Activated CD4-positive, alpha-beta T cell treated with anti-CD3 and anti-CD28 coated beads, Interleukin-2, amount 50 U/mL, for 16 hours (primary cell): ENCODE measurements around the gene GNAL.

Experiments
- DNase-seq: peaks from one replicate; pipeline ENCODE4 v3.0.0-alpha.2; 2020

GNAL gene

DNA sequence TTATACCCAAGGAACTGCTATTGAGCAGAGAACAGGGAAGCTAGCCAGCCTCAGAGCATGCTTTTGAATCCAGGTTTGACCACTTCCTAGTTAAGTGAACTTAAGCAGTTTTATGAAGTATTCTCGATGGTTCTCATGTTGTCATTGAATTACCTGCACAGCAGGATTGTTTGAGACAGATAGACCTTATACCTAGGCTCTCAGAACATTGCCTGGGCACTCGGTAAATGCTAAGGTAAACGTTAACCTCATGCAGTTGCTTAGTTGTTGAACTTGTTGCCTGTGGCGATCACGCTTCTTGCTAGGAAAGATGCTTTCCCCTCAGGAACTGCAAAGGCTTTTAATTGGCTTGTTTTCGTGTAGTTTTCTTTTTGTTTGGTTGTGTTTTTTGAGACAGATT lies 128.2 kb downstream of the GNAL start:
- DNase-seq: no peak

DNA sequence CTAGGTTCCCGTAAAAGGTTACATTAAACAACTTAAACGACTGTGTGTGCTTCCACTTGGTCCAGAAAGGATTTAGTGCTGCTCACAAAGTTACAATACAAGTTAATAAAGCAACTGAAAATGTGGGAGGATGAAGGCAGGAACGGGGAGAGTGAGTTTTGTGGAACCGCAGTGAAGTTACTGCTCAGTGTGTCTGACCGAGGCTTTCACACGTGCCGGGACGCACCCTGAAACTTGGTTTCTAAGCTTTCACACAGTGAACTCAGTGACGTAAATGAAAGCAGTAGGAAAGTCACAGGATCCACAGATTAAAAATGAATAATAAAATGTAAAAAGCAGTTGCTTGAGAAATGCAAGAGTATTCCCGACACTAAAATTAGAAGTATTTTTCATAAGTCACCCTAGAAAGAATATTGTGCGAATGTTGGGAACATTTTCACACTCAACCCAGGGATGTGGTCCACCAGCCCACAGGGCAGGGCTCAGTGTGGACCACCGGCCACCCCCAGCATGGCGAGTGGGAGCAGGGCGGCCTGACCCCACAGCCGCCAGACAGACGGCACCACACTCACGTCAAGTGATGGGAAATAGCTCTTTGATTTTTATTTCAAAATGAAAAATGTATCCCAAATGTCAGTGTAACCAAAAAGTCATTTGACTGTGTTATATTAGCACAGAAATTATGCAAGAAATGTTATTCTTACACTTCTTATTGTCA lies 129.6 kb downstream of the GNAL start:
- no peak for DNase-seq

DNA sequence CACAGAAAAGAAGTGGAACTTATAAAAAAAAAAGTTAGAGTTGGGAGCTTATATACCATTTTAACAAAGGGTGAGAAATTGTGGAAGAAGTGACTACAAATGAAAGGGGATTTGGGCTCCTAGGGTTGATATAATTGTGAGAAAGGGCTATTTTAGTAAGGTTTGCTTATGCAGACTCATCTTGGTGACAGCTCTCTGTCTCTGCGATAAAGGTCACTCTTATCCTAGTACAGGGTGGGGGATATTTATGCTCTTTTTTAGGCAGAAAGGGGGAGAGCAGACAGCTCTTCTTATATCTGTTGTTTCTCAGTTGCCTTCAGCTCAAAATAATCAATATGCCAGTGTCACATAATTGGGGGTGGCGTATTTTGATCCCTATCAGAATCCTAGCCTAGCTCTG lies 130.9 kb downstream of the GNAL start:
- no peak for DNase-seq

DNA sequence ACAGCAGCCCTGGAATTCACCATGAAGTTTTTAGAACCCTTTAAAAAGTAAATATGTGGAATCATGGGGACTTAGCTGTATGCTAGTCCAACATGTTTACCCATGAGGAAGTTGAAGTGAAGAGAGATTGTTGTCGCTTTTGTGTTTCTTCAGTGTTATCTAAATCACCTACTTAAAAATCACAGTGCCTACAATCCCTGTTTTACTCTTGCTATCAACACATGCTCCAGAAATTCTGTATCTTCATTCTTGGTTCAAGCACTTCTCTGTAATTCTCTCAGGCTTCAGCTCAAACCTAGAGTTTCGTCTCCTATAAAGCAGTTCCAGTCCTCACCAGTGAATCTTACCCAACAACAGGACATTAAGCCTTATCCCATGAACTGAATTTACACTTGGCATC lies 131.6 kb downstream of the GNAL start:
- no peak for DNase-seq

DNA sequence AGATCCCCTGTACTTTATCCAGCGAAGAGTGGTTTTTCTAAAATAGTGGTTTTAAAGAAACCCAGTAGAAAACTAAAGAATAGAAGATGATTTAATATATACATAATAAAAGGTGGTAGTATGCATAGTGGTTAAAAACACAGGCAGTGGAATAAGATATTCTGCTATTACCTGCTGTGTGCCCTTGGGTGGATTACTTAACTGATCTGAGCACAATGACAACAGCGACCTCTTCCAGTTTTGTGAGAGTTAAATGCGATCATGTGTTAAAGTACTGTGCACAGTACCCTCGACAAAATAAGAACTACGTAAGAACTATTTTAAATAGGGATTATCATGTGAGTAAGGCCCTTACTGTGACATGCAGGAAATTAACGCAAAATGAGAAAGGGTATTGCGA lies 132.1 kb downstream of the GNAL start:
- no peak for DNase-seq

DNA sequence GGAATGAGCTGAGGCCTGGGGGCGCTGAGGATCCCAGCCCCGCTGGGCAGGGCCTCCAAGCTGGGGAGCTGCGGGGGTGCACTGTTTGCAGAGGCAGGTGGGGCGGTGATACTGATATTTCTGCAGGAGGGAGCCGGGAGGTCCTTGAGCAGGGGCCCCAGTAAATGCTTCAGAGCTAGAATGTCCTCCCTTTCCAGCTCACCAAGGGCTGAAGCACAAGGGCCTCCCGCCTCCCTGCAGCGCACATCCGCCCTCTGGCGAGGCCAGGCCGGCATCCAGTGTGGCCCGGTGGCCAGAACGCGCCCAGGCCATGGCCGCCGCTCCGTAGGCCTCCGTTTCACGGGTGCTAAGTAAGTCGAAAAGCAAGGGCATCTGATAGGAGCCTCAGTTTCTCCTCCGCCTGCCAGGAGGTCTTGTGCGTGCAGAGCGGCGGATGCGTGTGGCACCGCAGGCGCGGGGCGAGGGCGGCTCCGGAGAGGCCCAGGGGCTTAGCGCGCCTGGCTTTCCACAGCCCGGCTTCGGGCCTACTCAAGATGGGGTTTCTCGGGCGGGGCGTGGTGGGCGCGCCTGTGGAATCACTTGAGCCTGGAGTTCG lies 132.7 kb downstream of the GNAL start:
- no peak for DNase-seq

DNA sequence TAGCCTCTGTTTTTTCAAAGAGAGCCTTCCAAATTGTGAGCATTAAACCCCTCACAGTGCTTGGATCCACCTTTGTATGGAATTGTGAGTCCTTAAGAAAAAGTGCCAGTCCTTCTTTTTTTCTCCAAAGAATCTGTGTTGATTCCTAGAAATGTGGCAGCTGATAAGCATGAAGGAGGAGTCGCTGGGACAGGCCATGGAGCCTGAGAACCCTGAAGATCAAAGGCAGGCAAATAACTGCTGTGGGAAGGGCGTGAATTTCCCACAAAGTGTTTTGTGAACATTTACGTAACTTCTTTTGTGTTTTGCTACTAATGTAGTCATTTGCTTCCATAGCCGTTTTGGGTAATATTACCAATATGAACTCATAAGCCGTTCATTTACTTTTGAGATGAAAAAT lies 134.5 kb downstream of the GNAL start:
- no peak for DNase-seq

DNA sequence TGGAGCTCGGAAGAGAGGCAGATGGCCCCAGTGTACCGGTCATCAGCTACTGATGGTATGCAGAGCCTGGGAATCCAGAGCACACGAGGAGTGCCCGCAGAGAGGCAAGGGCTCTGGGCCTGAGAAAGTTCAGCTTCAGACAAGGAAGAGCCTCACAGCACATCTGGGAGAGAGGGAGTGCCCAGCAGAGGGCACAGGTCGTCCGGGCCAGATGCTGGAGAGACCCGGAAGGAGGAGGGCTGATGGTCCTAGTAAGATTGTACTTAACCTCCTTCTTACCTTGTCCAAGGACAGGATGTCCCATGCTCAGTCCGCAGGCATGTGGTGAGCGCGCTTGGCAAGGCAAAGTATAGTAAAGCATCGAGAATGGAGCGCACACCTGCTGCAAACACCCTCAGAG lies 137.8 kb downstream of the GNAL start:
- DNase-seq: no peak

DNA sequence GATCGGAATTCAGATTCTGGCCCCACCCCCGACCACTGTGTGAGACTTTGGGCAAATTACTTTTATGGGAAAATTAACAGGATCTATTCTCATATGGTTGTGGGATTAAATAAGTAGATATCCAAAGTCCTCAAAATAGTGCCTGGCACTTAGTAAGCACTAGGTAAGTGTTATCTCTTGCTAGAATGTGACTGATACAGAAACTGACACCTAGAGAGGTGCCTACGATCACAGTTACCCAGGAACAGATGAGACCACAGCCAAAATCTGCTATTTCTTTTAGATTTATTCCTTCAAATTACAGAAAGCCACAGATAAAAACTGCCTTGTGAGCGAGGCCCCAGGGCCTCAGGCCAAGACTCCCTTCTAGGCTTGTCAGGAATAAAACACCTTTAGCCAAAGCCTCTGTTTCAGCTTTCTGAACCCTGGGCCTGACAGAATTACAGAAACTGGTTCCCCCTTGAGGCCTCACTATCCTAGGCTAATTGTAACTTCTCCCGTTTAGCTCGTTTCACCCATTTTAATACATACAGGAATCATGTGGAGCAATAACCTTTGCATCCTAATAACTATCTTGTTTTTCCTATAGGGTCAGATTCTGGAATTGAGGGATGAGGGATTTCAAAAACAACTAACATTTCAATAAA lies 139.8 kb downstream of the GNAL start:
- peak; percentile 56 for DNase-seq

DNA sequence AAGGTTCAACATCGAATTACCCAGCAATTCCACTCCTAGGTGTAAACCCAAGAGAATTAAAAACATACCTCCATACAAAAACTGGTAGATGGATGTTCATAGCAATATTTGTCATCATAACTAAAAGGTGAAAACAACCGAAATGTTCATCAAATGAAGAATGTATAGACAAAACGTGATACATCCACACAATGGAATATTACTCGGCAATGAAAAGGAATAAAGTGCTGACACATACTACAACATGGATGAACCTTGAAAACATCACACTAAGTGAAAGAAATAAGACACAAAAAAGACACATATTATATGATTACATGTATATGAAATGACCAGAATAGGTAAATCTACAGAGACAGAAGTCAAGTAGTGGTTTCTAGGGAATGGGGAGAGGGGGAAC lies 141.5 kb downstream of the GNAL start:
- no peak for DNase-seq

DNA sequence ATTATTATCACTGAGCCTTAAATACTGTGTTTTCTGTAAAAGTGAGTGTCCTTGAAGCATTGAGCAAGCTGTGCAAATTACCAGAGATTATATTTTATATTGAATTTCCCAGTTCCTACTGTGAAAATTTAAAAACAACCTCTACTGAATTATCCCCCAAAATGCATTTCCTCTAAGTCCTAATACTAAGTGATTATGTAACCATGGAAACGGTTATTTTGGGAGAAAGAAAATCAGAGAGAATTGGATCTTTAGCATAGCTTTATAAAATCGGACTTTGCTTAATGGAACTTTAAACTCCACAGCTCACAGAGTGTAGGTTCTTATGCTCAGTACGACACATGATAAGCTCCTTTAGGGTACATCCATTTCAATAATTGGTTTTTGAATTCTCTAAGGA lies 142.9 kb downstream of the GNAL start:
- DNase-seq: no peak

DNA sequence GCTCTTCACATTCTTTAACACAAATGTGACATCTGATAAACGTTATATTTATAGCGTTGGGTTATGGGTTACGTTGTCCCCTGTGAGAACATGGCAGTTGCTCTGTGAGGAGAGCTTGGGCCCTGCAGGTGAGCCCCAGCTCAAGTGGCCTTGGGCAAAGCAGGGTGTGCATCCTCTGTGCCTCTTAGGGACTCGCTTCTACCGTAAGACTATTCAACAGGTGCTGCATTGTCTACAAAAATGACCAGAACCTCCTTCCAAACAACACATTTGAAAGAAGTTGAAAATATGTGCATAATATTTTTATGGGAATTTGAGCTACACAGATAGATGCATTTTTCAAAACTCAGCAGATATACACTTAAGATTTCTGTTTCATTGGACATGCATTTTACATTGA lies 145.7 kb downstream of the GNAL start:
- DNase-seq: no peak

DNA sequence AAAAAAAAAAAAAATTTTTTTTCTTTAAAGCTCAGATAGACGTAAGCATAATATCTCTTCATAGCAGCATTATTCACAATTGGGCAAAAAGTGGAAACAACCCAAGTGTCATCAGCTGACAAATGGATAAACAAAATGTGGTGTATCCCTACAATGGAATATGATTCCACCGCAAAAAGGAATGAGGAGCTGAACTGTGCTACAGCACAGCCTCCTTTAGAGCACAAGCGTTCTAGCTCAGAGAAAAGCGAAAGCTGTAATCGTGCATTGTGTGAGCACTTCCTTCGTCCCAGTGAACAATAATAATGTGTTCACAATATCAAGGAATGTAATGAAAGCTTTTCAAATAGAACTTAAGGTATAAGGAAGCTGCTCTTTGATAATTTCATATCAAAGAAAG lies 150.5 kb downstream of the GNAL start:
- no peak for DNase-seq

DNA sequence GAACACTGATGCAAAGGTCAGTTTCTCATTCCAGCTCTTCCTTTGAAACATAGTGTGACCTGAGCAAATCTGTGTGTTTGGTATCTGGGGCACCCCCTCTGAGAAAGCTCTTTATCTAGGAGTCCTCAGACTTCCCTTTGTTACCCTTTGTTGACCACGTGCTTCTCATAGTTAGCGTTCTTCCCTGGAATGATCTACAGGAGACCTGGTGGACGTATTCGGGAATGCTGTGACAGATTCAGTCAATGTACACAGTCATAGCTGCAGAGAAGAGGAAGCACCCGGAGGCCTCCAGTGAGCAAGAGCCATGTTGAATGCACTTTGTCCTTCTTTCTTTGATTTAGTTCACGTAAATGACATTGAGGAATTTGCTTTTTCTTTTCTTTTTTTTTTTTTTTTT lies 151.4 kb downstream of the GNAL start:
- DNase-seq: no peak

DNA sequence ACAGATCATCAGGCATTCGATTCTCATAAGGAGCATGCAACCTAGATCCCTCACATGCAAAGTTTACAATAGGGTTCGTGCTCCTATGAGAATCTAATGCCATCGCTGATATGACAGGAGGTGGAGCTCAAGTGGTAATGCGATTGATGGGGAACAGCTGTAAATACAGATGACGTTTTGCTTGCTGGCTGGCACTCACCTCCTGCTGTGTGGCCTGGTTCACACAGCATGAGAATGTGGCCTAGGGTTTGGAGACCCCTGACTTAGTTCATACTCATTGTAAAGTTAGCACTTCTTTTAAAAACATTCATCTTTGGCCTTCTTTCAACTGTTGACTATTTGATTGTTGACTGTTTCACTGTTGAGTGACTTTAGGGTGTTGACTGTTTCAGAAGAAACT lies 153.5 kb downstream of the GNAL start:
- no peak for DNase-seq

DNA sequence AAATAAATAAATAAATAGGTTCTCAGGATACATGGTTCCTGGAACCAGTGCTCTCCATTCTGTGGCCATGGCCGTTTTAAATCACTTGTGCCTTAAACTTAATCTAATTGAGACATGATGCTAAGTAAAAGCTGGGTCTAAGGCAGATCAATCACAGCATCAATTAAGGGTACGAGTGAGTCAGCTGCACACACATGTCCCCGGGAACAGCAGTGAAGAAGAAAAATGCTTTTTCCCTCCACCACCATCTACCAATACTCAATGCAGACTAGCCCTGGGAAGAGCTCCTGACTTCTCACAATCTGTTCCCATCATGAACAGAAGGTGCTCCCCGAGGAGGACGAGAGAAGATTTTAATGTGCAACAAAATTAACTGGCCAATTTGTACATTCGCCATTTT lies 155.4 kb downstream of the GNAL start:
- DNase-seq: no peak

DNA sequence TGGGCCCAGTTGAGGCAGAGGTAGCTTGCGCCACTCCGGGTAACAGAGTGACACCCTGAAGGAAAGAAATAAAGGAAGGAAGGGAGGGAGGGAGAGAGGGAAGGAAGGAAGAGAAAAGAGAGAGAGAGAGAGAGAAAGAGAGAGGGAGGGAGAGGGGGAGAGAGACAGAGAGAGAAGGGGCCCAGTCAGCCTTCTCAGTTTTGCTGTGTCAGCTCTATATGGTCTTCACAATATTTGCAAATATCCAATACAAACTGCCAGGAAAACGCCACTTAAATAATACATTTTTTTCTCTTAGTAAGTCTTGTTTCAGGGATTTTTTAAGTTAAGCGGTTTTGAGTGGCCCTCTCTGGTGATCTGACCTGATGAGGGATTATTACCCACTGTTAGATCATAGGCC lies 156.6 kb downstream of the GNAL start:
- DNase-seq: no peak

DNA sequence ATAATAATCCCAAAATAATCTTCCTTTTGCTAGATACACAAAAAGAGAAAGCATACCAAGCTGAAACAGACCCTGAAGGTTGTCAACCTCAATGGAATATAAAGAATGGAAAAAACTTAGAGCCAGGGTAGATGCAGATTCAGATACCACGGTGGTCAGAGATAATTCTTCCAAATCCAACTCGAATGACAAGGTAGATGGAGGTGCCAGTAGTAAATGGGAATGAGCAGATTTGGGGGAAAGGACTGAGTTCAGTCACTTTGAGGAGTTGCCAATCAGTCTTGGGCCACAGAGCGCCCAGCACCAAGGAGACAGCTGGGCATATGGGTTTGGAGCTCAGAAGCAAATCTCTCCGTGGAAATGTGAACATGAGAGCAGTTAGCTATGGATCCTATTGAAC lies 158.7 kb downstream of the GNAL start:
- no peak for DNase-seq

DNA sequence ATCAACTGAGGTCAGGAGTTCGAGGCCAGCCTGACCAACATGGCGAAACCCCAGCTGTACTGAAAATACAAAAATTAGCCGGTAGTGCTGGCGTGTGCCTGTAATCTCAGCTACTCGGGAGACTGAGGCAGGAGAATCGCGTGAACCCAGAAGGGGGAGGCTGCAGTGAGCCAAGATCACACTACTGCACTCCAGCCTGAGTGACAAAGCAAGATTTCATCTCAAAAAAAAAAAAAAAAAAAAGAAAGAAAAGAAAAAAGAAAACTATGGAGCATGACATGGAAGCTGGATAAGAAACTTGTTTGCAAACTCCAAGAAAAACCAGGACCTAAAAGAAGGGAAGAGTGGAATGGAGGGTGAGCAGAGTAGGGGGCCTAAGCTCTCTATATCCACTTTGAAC lies 160.2 kb downstream of the GNAL start:
- DNase-seq: no peak

DNA sequence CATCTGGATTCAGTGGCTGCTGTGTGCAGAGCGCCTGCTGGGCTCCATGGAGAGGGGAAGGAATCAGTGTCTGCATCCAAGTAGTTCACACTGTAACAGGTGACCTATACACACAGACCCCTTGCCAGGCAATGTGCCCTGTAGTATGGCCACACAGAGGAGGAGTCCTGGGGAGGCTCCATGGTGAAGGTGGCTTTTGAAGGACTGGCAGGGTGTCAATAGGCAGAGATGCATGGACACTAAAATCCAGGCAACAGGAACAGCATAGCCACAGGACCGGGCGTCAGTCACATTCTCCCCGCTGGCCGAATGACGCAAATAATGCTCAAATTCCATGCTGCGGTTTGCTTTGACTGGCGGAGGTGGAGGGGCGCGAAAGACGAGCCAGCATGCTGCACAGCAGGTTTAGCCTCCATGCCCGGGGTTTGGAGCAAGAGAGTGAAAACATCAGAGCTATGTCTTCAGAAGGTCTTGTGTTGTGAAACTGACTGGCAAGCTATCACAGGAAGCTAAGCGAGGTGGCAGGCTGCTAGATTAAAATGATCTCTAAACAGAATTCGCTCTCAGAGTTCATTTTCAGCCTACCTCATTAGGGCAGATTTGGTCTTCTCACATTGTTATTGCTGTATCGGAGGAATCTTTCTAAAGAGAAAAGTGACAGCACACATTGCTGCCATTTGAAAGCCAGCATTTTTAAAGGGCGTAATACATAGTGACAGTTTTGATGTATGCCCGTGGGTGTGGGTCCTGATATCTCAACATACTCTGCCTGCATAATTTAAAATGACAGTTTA lies 161.0 kb downstream of the GNAL start:
- peak; percentile 43 for DNase-seq

DNA sequence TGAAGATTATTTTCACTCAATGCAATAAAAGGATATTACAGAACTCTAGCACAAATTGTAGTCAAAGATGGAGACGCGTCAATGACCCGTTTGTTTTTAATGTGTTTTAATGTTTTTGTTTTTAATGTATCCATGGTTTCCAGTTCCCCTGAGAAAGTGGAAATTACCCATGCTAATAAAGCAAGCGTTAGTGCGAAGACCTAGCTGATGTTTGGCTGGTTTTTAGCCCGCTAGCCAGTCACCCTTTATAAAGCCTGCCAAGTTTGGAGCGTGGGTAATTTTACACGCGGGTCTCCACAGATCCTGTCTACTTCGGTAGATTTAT lies 161.7 kb downstream of the GNAL start:
- no peak for DNase-seq

DNA sequence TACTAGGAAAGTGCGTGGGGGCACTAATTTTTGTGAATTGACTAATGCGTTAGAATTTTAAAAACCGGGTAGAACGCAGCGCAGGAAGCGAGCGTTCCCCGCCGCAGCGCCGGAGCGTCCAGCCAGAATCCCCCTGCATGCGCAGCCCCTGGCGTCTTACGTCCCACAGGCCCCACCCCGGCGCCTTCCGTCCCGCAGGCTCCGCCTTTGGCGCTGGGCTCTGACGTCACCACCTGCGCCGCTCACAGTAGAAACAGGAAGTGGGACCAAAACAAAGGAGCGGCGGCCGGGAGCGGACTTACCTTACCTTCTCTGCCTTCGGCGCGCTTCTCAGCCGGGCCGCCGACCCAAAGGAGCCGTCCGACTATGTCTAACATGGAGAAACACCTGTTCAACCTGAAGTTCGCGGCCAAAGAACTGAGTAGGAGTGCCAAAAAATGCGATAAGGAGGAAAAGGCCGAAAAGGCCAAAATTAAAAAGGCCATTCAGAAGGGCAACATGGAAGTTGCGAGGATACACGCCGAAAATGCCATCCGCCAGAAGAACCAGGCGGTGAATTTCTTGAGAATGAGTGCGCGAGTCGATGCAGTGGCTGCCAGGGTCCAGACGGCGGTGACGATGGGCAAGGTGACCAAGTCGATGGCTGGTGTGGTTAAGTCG lies 162.2 kb downstream of the GNAL start, which contains the start of gene CHMP1B:
Gene CHMP1B (plus strand): TSS at position 268 of the 660 bp plus-strand sequence. CDS start 99 bp downstream, at position 367.
- DNase-seq: peak; percentile 98

DNA sequence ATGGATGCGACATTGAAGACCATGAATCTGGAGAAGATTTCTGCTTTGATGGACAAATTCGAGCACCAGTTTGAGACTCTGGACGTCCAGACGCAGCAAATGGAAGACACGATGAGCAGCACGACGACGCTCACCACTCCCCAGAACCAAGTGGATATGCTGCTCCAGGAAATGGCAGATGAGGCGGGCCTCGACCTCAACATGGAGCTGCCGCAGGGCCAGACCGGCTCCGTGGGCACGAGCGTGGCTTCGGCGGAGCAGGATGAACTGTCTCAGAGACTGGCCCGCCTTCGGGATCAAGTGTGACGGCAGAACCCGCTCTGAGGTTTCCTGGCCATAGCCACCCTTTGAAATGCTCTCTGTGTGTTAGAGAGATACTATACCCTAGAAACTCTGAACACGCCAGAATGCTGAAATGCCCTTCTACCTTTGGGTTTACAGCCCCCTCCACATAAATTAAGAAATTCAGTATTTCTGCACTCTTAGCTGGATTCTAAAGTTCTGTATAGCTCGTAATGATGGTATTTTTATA lies 162.8 kb downstream of the GNAL start:
- peak; percentile 43 for DNase-seq
